ENCODE measurements around the gene EIF3D. TPM values are rescaled to one million over a fixed set of nuclear protein-coding genes. Genes with fewer than 3 reads are reported as not detected.
"Not testable (repeated sequence)": the region's sequence is repeated elsewhere in the genome, so short reads cannot be mapped to it uniquely, and the experiment has no call there.

EIF3D gene
- total RNA-seq, 2 experiments from 2014 or later: 334 to 341 TPM

DNA sequence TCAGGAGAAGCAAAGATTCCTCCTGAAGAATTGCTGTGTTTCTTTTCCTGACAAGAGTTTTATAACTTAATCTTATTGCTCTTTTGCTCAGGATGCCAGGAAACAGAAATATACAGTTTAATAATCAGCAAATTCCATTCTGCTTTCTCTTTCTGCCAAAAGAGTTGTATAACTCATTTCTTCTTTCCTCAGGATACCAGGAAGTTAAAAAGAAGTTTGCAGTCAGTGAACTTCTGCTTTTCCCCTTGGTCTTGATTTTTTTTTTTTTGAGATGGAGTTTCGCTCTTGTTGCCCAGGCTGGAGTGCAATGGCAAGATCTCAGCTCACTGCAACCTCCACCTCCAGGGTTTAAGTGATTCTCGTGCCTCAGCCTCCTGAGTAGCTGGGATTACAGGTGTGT lies 9.1 kb downstream of the EIF3D start:
- intact Hi-C loops (cut with micrococcal nuclease); H3K9me3 Mint-ChIP-seq; H3K27me3 Mint-ChIP-seq (ENCODE audit: low read depth); DNase-seq; H3K27ac Mint-ChIP-seq; H3K4me1 Mint-ChIP-seq (ENCODE audit: low read depth); H3K4me3 Mint-ChIP-seq: not testable (repeated sequence)
- peaks cover 76% of the 10 kb centered on the region for H3K36me3 Mint-ChIP-seq (ENCODE audit: low read depth)
- CTCF ChIA-PET: interaction anchor here (0.8 kb wide), 1 partner anchor 219 kb away, joined by 3 read pairs; no protein-coding TSS in a partner anchor

DNA sequence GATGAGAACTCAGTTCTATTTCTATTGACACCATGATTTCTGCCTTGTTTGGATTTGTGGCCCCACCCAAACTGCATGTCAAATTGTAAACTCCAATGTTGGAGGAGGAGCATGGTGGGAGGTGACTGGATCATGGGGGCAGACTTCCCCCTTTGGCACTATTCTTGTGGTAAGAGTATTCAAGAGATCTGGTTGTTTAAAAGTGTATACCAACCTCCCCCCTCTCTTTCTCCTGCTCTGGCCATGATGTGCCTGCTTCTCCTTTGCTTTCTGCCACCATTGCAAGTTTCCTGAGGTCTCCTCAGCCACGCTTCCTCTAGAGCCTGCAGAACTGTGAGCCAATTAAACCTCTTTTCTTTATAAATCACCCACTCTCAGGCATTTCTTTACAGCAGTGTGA lies 14.2 kb downstream of the EIF3D start:
- intact Hi-C loops (cut with micrococcal nuclease): no loop called here
- no peak for DNase-seq
- peaks cover 3% of the 10 kb centered on the region for H3K4me1 Mint-ChIP-seq (ENCODE audit: low read depth)
- no peaks in the 10 kb centered on the region for H3K27me3 Mint-ChIP-seq (ENCODE audit: low read depth)
- no peaks in the 10 kb centered on the region for H3K9me3 Mint-ChIP-seq
- CTCF ChIA-PET: no interaction called here
- peaks cover 73% of the 10 kb centered on the region for H3K36me3 Mint-ChIP-seq (ENCODE audit: low read depth)
- H3K4me3 Mint-ChIP-seq: no peak overlapping the region
- H3K27ac Mint-ChIP-seq: no peak overlapping the region

DNA sequence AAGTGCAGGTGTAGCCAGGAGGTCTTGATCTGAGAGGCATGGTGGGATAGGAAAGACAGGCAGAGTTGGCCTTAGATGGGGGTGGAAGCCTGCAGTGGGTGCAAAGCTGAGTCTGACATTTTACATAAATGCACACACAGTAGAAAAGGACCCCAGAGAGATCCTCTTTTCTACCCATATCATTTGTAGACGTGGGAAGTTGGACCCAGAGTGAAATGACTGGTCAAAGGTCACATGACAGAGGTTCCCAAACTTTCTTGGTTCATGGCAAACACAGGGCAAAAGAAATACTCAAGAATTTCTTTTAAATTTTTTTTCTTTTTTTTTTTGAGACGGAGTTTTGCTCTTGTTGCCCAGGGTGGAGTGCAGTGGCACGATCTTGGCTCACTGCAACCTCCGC lies 16.0 kb downstream of the EIF3D start:
- Mint-ChIP-seq H3K9me3 (no peaks in the 10 kb centered on the region), H3K27ac (no peak overlapping the region), H3K27me3 (ENCODE audit: low read depth) (no peaks in the 10 kb centered on the region), H3K4me1 (ENCODE audit: low read depth) (peaks cover 5% of the 10 kb centered on the region), H3K36me3 (ENCODE audit: low read depth) (peaks cover 62% of the 10 kb centered on the region), H3K4me3 (no peak overlapping the region)
- CTCF ChIA-PET: no interaction called here
- no peak for DNase-seq
- intact Hi-C loops (cut with micrococcal nuclease): no loop called here

DNA sequence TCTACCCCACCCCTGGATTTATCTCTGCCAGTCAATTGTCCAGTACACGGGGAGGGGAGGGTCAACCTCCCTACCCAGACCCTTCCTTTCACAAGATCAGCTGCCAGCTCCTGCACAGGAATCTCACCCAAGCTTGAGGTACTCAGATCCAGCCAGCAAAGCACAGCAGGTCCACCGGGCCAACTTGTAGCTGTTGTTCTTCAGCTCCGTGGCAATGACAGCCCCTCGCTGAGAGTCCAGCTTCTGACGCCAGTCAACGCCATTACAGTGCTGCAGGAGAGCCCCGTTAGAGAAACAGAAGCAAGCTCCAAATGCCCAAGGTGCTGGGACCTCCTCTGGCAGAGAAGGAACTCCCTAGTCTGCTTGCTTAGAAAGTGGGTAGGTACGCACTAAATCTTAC lies 16.6 kb downstream of the EIF3D start:
- H3K27me3 Mint-ChIP-seq (ENCODE audit: low read depth): no peaks in the 10 kb centered on the region
- H3K9me3 Mint-ChIP-seq: no peaks in the 10 kb centered on the region
- H3K4me3 Mint-ChIP-seq: no peak overlapping the region
- DNase-seq: no peak
- intact Hi-C loops (cut with micrococcal nuclease): no loop called here
- peaks cover 9% of the 10 kb centered on the region for H3K4me1 Mint-ChIP-seq (ENCODE audit: low read depth)
- CTCF ChIA-PET: no interaction called here
- H3K27ac Mint-ChIP-seq: no peak overlapping the region
- H3K36me3 Mint-ChIP-seq (ENCODE audit: low read depth): peaks cover 59% of the 10 kb centered on the region

DNA sequence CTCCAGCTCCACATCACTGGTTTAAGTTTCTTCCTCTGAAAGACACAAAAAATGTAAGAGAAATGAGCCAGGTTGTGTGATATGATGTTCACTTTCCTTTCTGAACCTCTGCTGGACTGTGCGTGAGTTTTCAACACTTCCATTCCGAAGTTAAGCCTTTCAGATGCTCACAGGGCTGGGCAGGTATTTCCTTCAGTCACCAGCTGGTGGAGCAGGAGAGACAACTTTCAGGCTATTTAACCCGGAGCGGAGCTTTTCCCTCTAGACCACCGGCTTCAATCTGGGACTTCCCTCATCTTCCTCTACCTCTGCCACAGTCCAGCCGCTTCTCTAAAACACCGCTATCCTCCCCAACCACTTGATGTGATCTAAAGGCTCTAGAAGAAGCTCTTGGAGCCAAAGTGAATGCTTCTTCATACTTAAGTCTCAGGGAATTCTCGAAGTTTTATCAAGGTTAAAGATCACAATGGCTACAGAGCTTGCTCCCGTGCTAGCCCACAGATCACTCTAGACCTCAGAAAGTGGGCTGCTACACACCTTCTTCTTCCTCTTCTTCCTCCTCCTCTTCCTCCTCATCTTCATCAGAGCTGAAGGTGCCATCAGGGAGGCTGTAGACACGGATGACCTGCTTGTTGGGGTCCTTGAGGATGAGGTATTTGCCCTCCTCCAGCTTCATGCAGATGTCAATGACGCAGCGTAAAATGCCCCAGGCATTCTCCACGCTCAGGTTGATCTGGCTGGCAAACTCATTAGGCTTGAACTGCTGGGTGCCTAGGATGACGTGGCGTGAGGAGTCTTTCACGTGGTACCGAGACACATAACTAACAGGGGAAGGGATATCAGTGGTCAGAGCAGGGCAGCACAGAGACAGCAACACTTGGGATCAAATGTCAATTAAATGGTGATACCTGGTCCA lies 17.7 kb downstream of the EIF3D start:
- Mint-ChIP-seq H3K4me3 (no peak overlapping the region), H3K27me3 (ENCODE audit: low read depth) (no peaks in the 10 kb centered on the region), H3K27ac (peak overlapping the region; percentile 19), H3K9me3 (no peaks in the 10 kb centered on the region), H3K36me3 (ENCODE audit: low read depth) (peaks cover 48% of the 10 kb centered on the region), H3K4me1 (ENCODE audit: low read depth) (peaks cover 13% of the 10 kb centered on the region)
- intact Hi-C loops (cut with micrococcal nuclease): no loop called here
- peak; percentile 53 for DNase-seq
- CTCF ChIA-PET: interaction anchor here (1.0 to 2.7 kb wide), 6 partner anchors 11 to 225 kb away, joined by 3 to 9 read pairs (median 6); no protein-coding TSS in a partner anchor

DNA sequence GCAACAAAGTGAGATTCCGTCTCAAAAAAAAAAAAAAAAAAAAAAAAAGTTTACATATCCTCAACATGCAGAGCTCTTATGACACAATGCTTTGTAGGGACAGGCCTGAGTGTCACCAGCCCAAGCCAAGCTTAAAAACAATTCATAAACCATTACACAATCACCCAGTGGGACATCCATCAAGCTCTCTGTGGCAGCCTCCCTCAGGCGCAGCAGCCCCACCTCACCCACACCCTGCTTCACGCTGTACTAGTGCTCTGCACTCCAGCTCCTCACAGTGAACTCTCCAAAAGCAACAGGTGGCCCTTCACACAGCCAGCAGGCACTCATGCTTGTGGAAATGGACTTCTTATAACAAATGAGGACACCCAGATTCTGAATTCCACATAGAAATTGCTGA lies 18.6 kb downstream of the EIF3D start:
- Mint-ChIP-seq H3K27me3 (ENCODE audit: low read depth) (no peaks in the 10 kb centered on the region), H3K4me1 (ENCODE audit: low read depth) (peaks cover 19% of the 10 kb centered on the region), H3K9me3 (no peaks in the 10 kb centered on the region), H3K4me3 (no peak overlapping the region), H3K27ac (no peak overlapping the region), H3K36me3 (ENCODE audit: low read depth) (peaks cover 40% of the 10 kb centered on the region)
- intact Hi-C loops (cut with micrococcal nuclease): no loop called here
- DNase-seq: no peak
- CTCF ChIA-PET: interaction anchor here (1.0 to 2.7 kb wide), 7 partner anchors 12 to 224 kb away, joined by 3 to 9 read pairs (median 8); no protein-coding TSS in a partner anchor

DNA sequence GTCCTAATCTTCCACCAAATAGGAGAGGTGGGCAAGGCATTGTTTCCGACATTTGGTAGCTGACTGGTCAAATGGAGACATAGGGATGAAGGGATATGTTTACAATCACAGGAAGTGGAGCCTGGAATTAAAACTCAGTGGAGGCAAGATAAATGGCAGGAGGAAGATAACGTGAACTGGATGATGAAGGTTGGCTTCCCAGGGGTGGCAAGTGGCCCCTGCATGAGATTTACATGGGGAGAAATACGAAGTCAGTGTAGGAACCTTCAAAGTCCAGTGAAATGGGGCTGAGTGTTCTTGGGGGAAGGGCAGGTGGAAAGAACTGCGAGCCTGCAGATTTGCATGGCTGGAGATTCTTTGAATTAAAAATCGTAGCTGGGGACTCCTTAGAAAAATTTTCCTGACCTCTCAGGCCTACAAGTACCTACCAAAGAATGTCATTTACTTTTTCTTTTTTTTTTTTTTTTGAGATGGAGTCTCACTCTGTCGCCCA lies 21.4 kb downstream of the EIF3D start:
- no peaks in the 10 kb centered on the region for H3K27me3 Mint-ChIP-seq (ENCODE audit: low read depth)
- H3K4me3 Mint-ChIP-seq: peak overlapping the region; percentile 72
- intact Hi-C loops (cut with micrococcal nuclease): loop anchor here (1.0 kb wide), 2 partner anchors 22 to 25 kb away; partner anchors contain the start of gene EIF3D
- no peaks in the 10 kb centered on the region for H3K9me3 Mint-ChIP-seq
- H3K36me3 Mint-ChIP-seq (ENCODE audit: low read depth): peaks cover 28% of the 10 kb centered on the region
- H3K4me1 Mint-ChIP-seq (ENCODE audit: low read depth): peaks cover 27% of the 10 kb centered on the region
- CTCF ChIA-PET: no interaction called here
- no peak for DNase-seq
- no peak overlapping the region for H3K27ac Mint-ChIP-seq

DNA sequence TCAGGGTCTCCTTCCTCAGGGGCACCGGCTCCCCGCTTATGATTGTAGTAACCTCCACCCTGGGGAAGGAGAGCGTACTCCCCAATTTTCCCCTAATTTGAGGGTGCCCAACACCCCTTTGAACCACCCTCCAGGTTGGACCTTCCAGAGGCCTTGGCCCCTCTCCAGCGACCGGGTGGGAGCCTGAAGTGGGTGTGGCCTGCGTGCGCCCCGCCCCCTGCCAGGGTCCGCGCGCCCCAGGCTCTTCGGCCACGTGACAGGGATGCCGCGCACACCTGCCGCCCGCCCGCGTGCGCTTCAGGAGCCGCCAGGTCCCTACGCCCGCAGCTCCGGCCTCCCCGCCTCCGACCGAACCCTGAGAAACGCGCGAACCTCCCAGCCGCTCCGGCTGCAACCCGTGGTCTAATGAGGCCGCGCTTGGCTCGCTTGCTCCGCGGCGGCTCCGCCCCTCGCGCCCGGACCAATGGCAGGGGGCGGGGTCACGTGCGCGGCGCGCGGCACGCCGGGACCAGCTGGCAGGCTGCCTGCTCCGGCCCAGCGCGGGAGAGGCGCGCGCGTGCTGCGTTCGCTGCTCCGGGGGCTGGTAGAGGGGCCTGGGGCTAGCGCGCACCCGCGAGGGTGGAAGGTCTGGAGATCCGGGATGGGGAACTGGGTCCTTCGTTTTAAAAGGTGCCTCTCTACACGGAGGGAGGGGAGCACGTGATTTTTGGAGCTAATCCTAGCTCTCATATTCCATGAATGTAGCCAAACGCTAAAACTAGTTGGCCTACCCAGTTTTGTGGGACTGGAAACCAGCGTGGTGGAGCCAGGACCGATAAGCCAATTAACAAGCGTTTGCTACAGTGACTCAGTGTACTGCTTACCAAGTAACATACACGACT lies 22.1 kb downstream of the EIF3D start, which contains the start of gene FOXRED2:
Gene FOXRED2, minus strand, starts transcription at position 404 of the 881 bp plus-strand sequence. CDS start 618 bp downstream, outside the sequence.
- H3K4me1 Mint-ChIP-seq (ENCODE audit: low read depth): peaks cover 25% of the 10 kb centered on the region
- CTCF ChIA-PET: no interaction called here
- H3K36me3 Mint-ChIP-seq (ENCODE audit: low read depth): peaks cover 23% of the 10 kb centered on the region
- DNase-seq: peak; percentile 89
- intact Hi-C loops (cut with micrococcal nuclease): loop anchor here (1.0 kb wide), 2 partner anchors 22 to 25 kb away; partner anchors contain the start of gene EIF3D
- H3K4me3 Mint-ChIP-seq: peak within 1 kb of the TSS; percentile 72
- peak within 1 kb of the TSS; percentile 50 for H3K27ac Mint-ChIP-seq
- no peaks in the 10 kb centered on the region for H3K9me3 Mint-ChIP-seq
- H3K27me3 Mint-ChIP-seq (ENCODE audit: low read depth): no peaks in the 10 kb centered on the region

DNA sequence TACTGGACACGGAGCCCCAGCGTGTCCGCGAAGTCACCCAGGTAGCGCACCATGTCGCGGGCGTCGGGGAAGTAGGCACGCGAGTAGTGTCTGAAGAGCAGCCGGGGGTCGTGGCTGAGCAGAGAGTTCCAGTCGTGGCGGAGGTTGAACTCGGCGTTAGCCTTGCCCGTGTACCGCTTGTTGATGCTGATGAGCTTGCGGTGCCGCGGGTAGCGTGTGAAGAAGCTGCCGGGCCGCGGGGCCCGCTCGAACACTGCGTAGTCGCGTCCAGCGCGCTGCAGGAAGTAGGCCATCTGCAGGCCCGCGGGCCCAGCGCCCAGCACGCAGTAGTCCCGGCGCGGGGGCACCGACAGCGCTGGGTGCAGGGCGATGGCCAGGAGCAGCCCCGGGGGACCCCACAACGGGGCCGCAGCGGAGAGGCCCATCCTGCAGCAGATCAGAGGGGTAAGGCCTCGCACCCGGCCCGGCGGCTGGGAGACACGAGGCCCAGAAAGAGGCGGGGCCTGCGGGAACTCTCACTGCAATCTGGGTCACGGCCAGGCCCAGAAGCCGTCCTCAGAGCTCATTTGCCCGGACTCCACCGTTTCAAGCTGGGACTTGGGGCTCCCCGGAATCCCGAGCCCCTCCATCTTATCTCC lies 22.8 kb downstream of the EIF3D start:
- no peak for DNase-seq
- H3K9me3 Mint-ChIP-seq: no peaks in the 10 kb centered on the region
- H3K4me3 Mint-ChIP-seq: peak overlapping the region; percentile 72
- H3K4me1 Mint-ChIP-seq (ENCODE audit: low read depth): peaks cover 25% of the 10 kb centered on the region
- H3K36me3 Mint-ChIP-seq (ENCODE audit: low read depth): peaks cover 17% of the 10 kb centered on the region
- CTCF ChIA-PET: no interaction called here
- intact Hi-C loops (cut with micrococcal nuclease): no loop called here
- H3K27ac Mint-ChIP-seq: no peak overlapping the region
- H3K27me3 Mint-ChIP-seq (ENCODE audit: low read depth): no peaks in the 10 kb centered on the region

DNA sequence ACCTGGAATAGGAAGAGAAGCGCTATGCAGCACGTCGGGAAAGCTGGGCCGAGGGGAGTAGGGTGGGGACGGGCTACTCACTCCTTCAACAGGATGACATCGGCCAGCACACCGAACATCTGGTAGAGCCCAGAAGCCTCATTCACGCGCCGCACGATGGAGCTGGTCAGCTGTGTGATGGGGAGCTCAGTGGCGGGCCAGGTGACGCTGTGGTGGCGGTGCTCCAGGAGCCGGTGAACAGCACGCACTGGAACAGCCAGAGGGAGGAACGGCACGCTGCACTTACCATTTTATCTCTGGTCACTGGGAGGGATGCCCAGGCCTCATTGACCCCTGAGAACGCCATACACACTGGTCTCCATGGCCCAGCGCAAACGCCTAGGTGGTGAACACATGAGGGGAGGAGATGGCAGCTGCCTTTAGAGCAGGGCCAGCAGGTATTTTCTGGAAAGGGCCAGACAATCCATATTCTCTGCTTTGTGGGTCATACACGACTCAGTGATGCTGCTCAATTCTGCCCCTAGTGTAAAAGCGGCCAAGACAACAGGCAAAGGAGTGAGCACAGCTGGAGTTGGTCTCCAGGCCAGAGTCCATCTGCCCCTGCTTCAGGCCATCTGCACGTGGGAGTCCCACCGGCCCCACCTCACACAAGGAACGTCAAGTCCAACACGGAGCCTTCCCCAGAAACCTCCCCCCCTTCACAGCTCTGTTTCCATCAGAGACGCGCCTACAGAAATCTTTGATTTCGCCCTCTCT lies 30.9 kb downstream of the EIF3D start:
- peaks cover 28% of the 10 kb centered on the region for H3K36me3 Mint-ChIP-seq (ENCODE audit: low read depth)

DNA sequence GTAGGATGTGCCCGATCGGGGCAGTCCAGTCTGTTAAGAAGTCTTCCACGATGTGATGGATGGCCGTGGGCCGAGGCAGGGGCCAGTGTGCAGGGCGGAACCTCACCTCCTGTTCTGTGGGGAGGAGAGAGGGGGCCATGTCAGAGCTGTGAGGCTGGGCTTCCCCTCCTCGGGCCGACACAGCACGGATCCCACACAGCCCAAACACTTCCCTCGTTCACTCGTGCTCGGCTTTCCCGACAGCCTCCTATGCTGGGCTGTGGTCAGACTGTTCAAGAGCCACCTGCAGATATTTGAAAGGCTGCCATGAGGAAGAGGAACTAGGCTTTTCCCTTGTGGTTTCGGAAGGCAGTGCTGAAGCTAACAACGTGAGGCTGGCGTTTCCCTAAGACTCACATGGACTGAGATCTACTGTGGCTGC lies 35.3 kb downstream of the EIF3D start:
- intact Hi-C loops (cut with micrococcal nuclease): no loop called here
- no peak for DNase-seq
- H3K27ac Mint-ChIP-seq: no peak overlapping the region
- peaks cover 3% of the 10 kb centered on the region for H3K4me1 Mint-ChIP-seq (ENCODE audit: low read depth)
- CTCF ChIA-PET: interaction anchor here (1.7 to 3.1 kb wide), 2 partner anchors 17 to 193 kb away, joined by 3 to 8 read pairs; no protein-coding TSS in a partner anchor
- H3K9me3 Mint-ChIP-seq: no peaks in the 10 kb centered on the region
- no peaks in the 10 kb centered on the region for H3K27me3 Mint-ChIP-seq (ENCODE audit: low read depth)
- no peak overlapping the region for H3K4me3 Mint-ChIP-seq
- peaks cover 53% of the 10 kb centered on the region for H3K36me3 Mint-ChIP-seq (ENCODE audit: low read depth)

More for the DNA sequence above, 30.9 kb downstream of the EIF3D start:
- Mint-ChIP-seq H3K9me3 (no peaks in the 10 kb centered on the region), H3K27ac (no peak overlapping the region), H3K4me3 (no peak overlapping the region), H3K27me3 (ENCODE audit: low read depth) (no peaks in the 10 kb centered on the region), H3K4me1 (ENCODE audit: low read depth) (peaks cover 3% of the 10 kb centered on the region)
- intact Hi-C loops (cut with micrococcal nuclease): no loop called here
- DNase-seq: no peak
- CTCF ChIA-PET: no interaction called here

All from activated naive CD4-positive, alpha-beta T cell treated with anti-CD3 and anti-CD28 coated beads for 36 hours (primary cell).